ENCODE data around the gene IL5. TPM values are rescaled to one million over a fixed set of nuclear protein-coding genes. Genes with fewer than 3 reads are reported as not detected.

IL5 gene
- total and polyA plus RNA-seq, 4 donors, result 0.50 to 0.86 TPM; not detected in 2

- 66% methylated on average over 5 of the region's 6 CpGs for WGBS (ENCODE audit: insufficient coverage)
- Histone ChIP-seq H3K4me3 (ENCODE audit: low read depth, low read length) (no peak overlapping the region), H3K36me3 (ENCODE audit: control insufficient read depth, insufficient read depth, low read length) (no peaks in the 10 kb centered on the region), H3K4me1 (ENCODE audit: control insufficient read depth, insufficient read depth, low read length) (peaks cover 34% of the 10 kb centered on the region), H3K9me3 (ENCODE audit: control insufficient read depth, insufficient read depth, low read length) (no peaks in the 10 kb centered on the region), H3K27me3 (ENCODE audit: control insufficient read depth, insufficient read depth, low read length) (no peaks in the 10 kb centered on the region), H3K27ac (ENCODE audit: low read depth, low read length) (no peak overlapping the region)
- DNase-seq (ENCODE audit: low read depth in 4 of 6, low spot score in 6 of 6), result peak in 2 of 6 donors; percentile 44 to 73
These were observed 42.2 kb downstream of the IL5 start for GRCh38 chr5:132500931-132501628.

- no peak for DNase-seq (ENCODE audit: low read depth in 4 of 6, low spot score in 6 of 6)
- no peaks in the 10 kb centered on the region for H3K36me3 ChIP-seq (ENCODE audit: control insufficient read depth, insufficient read depth, low read length)
- no peak overlapping the region for H3K4me3 ChIP-seq (ENCODE audit: low read depth, low read length)
- 89% methylated on average over 5 of the region's 6 CpGs for WGBS (ENCODE audit: insufficient coverage)
- no peaks in the 10 kb centered on the region for H3K27me3 ChIP-seq (ENCODE audit: control insufficient read depth, insufficient read depth, low read length)
- H3K27ac ChIP-seq (ENCODE audit: low read depth, low read length), result no peak overlapping the region
- no peaks in the 10 kb centered on the region for H3K9me3 ChIP-seq (ENCODE audit: control insufficient read depth, insufficient read depth, low read length)
- H3K4me1 ChIP-seq (ENCODE audit: control insufficient read depth, insufficient read depth, low read length), result peaks cover 41% of the 10 kb centered on the region
These were observed 42.9 kb downstream of the IL5 start for GRCh38 chr5:132500244-132500930.

DNA sequence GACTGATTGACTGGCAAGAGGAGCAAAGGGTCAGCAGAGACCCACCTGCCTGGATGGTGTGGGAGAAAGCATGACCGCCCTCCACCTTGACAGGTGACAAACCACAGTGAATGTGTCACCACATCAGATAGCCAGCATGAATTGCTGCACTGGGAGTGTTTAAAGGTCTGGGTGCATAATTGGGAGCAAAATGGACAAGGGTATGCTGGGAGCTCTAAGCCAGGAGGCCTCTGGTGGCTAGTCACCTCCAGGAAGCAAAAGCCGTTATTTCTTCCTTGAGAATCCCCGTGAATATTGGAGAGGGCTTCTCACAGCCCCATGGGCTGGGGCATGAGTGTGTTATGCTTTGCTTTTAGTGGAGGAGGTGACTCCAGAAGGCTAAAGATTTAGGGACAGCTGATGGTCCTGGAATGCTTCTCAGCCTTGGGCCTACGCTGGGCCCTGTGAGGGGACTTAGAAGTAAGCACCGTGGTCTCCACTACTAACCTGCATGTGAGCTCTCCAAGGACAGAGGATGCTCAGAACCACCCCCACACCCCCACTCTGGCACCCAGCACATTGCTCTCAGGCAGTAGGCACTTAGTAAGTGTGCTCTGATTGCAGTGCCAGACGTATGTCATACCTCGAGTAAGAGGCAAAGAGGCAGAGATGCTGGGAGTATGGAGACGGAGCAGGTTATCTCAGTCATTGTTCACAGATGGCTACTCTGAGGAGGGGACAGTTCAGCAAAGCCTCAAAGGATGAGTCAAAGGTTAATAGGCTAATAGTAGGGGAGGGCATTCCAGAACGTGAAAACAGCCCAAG is 43.7 kb downstream of the IL5 start:
- DNase-seq (ENCODE audit: low read depth in 4 of 6, low spot score in 6 of 6), result no peak
- Histone ChIP-seq H3K36me3 (ENCODE audit: control insufficient read depth, insufficient read depth, low read length) (no peaks in the 10 kb centered on the region), H3K27me3 (ENCODE audit: control insufficient read depth, insufficient read depth, low read length) (no peaks in the 10 kb centered on the region), H3K27ac (ENCODE audit: low read depth, low read length) (no peak overlapping the region), H3K4me3 (ENCODE audit: low read depth, low read length) (no peak overlapping the region), H3K9me3 (ENCODE audit: control insufficient read depth, insufficient read depth, low read length) (no peaks in the 10 kb centered on the region), H3K4me1 (ENCODE audit: control insufficient read depth, insufficient read depth, low read length) (peaks cover 46% of the 10 kb centered on the region)
- WGBS (ENCODE audit: insufficient coverage), result 68% methylated on average over 9 of the region's 9 CpGs

- Histone ChIP-seq H3K27ac (ENCODE audit: low read depth, low read length) (no peak overlapping the region), H3K4me1 (ENCODE audit: control insufficient read depth, insufficient read depth, low read length) (peaks cover 46% of the 10 kb centered on the region)
These were observed 44.5 kb downstream of the IL5 start for GRCh38 chr5:132498686-132499271.

GRCh38 chr5:132498152-132498551 is 45.2 kb downstream of the IL5 start:
- Histone ChIP-seq H3K27me3 (ENCODE audit: control insufficient read depth, insufficient read depth, low read length) (no peaks in the 10 kb centered on the region), H3K4me1 (ENCODE audit: control insufficient read depth, insufficient read depth, low read length) (peaks cover 46% of the 10 kb centered on the region), H3K9me3 (ENCODE audit: control insufficient read depth, insufficient read depth, low read length) (no peaks in the 10 kb centered on the region), H3K27ac (ENCODE audit: low read depth, low read length) (peak overlapping the region; percentile 91), H3K36me3 (ENCODE audit: control insufficient read depth, insufficient read depth, low read length) (no peaks in the 10 kb centered on the region), H3K4me3 (ENCODE audit: low read depth, low read length) (no peak overlapping the region)
- 82% methylated on average over 3 of the region's 3 CpGs for WGBS (ENCODE audit: insufficient coverage)
- DNase-seq (ENCODE audit: low read depth in 4 of 6, low spot score in 6 of 6), result no peak

More at GRCh38 chr5:132498686-132499271, 44.5 kb downstream of the IL5 start:
- Histone ChIP-seq H3K27me3 (ENCODE audit: control insufficient read depth, insufficient read depth, low read length) (no peaks in the 10 kb centered on the region), H3K4me3 (ENCODE audit: low read depth, low read length) (no peak overlapping the region), H3K9me3 (ENCODE audit: control insufficient read depth, insufficient read depth, low read length) (no peaks in the 10 kb centered on the region), H3K36me3 (ENCODE audit: control insufficient read depth, insufficient read depth, low read length) (no peaks in the 10 kb centered on the region)
- no peak for DNase-seq (ENCODE audit: low read depth in 4 of 6, low spot score in 6 of 6)
- 83% methylated on average over 2 of the region's 4 CpGs for WGBS (ENCODE audit: insufficient coverage)

GRCh38 chr5:132497488-132497997 is 45.8 kb downstream of the IL5 start:
- peaks cover 44% of the 10 kb centered on the region for H3K4me1 ChIP-seq (ENCODE audit: control insufficient read depth, insufficient read depth, low read length)
- peak overlapping the region; percentile 91 for H3K27ac ChIP-seq (ENCODE audit: low read depth, low read length)
- peak overlapping the region; percentile 81 for H3K4me3 ChIP-seq (ENCODE audit: low read depth, low read length)
- H3K36me3 ChIP-seq (ENCODE audit: control insufficient read depth, insufficient read depth, low read length), result no peaks in the 10 kb centered on the region
- no peaks in the 10 kb centered on the region for H3K27me3 ChIP-seq (ENCODE audit: control insufficient read depth, insufficient read depth, low read length)
- 79% methylated on average over 2 of the region's 6 CpGs for WGBS (ENCODE audit: insufficient coverage)
- H3K9me3 ChIP-seq (ENCODE audit: control insufficient read depth, insufficient read depth, low read length), result no peaks in the 10 kb centered on the region
- peak in 1 of 6 donors; percentile 44 for DNase-seq (ENCODE audit: low read depth in 4 of 6, low spot score in 6 of 6)

GRCh38 chr5:132496631-132497487 is 46.5 kb downstream of the IL5 start:
- 2% methylated on average over 56 of the region's 62 CpGs for WGBS (ENCODE audit: insufficient coverage)
- Histone ChIP-seq H3K36me3 (ENCODE audit: control insufficient read depth, insufficient read depth, low read length) (no peaks in the 10 kb centered on the region), H3K4me1 (ENCODE audit: control insufficient read depth, insufficient read depth, low read length) (peaks cover 39% of the 10 kb centered on the region), H3K9me3 (ENCODE audit: control insufficient read depth, insufficient read depth, low read length) (no peaks in the 10 kb centered on the region), H3K4me3 (ENCODE audit: low read depth, low read length) (peak overlapping the region; percentile 81), H3K27me3 (ENCODE audit: control insufficient read depth, insufficient read depth, low read length) (peaks cover 3% of the 10 kb centered on the region), H3K27ac (ENCODE audit: low read depth, low read length) (peak overlapping the region; percentile 91)
- peak in 3 of 6 donors; percentile 42 to 86 (median 57) for DNase-seq (ENCODE audit: low read depth in 4 of 6, low spot score in 6 of 6)

DNA sequence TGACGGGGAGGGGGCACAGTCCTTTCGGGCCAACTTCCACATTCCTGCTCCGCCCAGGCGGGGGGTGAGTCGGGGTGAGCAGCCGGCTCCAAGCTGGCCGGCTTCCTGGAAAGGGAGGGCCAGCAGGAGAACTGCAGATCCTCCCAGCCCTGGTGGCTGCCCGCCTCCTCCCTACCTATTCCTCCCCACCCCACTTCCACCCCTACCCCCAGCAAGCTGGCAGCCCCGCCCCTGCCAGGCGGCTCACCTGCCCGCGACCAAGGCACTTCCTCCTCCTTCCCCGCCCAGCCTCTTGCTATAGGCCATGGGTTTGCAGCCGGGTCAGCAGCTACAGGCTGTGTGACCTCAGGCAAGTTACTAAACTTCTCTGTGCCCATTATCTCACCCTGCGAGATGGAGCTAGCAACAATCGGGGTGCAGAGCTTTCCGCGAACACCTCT is 47.1 kb downstream of the IL5 start:
- DNase-seq (ENCODE audit: low read depth in 4 of 6, low spot score in 6 of 6), result peak in 1 of 6 donors; percentile 87
- WGBS (ENCODE audit: insufficient coverage), result 1% methylated on average over 17 of the region's 18 CpGs
- peaks cover 42% of the 10 kb centered on the region for H3K4me1 ChIP-seq (ENCODE audit: control insufficient read depth, insufficient read depth, low read length)

More for the DNA sequence above, 47.1 kb downstream of the IL5 start:
- H3K27ac ChIP-seq (ENCODE audit: low read depth, low read length), result peak overlapping the region; percentile 91
- no peaks in the 10 kb centered on the region for H3K9me3 ChIP-seq (ENCODE audit: control insufficient read depth, insufficient read depth, low read length)
- H3K36me3 ChIP-seq (ENCODE audit: control insufficient read depth, insufficient read depth, low read length), result no peaks in the 10 kb centered on the region
- H3K4me3 ChIP-seq (ENCODE audit: low read depth, low read length), result peak overlapping the region; percentile 81
- peaks cover 8% of the 10 kb centered on the region for H3K27me3 ChIP-seq (ENCODE audit: control insufficient read depth, insufficient read depth, low read length)
